ENCODE results near the gene VPREB3.
"Not testable (repeated sequence)": the region's sequence is repeated elsewhere in the genome, so short reads cannot be mapped to it uniquely, and the experiment has no call there.

Gene VPREB3

DNA sequence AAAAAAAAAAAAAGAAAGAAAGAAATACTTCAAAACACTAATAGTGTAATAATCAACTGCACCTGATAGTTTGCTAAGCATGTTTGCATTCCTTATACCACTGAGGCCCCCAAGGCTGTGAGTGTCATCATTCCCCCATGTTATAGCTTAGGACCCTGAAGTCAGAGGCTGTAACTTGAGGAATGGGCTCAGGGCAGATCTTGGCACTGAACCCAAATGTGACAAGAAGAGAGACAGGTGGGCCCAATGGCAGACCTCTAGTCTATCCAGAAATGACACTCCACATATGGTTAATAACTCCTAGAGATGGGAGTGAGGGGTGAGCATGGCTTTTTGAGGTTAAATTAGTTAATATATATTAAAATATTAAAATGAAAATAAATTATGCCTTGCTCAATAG, 16.5 kb downstream of the VPREB3 start:
- H3F3A ChIP-seq (ENCODE audit: insufficient read depth) = 0 out of 2 replicates have a peak, but pooled peaks cover 2% of the 10 kb centered on the region
- no peak overlapping the region for H2AFZ ChIP-seq (ENCODE audit: low read depth, low read length, severe bottlenecking)
- H3K36me3 ChIP-seq (ENCODE audit: low read length) = no peaks in the 10 kb centered on the region
- no peak overlapping the region for H3K4me3 ChIP-seq (ENCODE audit: insufficient read depth, low read length, poor library complexity, severe bottlenecking)
- no peaks in the 10 kb centered on the region for H4K20me1 ChIP-seq (ENCODE audit: low read depth, low read length)
- no peaks in the 10 kb centered on the region for H3K9me2 ChIP-seq (replicated peaks; ENCODE audit: insufficient read depth, low read length)
- H3K9ac ChIP-seq (ENCODE audit: low read length) = no peak overlapping the region
- H3K79me2 ChIP-seq (ENCODE audit: insufficient read depth, low read length) = no peaks in the 10 kb centered on the region
- no peak overlapping the region for H3K27ac ChIP-seq (ENCODE audit: low read depth, low read length)
- no peaks in the 10 kb centered on the region for H3K27me3 ChIP-seq (ENCODE audit: low read length)
- no peak overlapping the region for H3K4me2 ChIP-seq (ENCODE audit: low read depth, low read length, poor library complexity, severe bottlenecking)
- H3K9me3 ChIP-seq (ENCODE audit: insufficient read depth, low read length) = no peaks in the 10 kb centered on the region
- TF ChIP-seq EZH2phosphoT487 (conservative IDR thresholded peaks at IDR 0.05; ENCODE audit: low read length) (no peak), CTCF (IDR thresholded peaks at IDR 0.05; ENCODE audit: insufficient read depth, low read length, poor library complexity, severe bottlenecking) (no peak)

DNA sequence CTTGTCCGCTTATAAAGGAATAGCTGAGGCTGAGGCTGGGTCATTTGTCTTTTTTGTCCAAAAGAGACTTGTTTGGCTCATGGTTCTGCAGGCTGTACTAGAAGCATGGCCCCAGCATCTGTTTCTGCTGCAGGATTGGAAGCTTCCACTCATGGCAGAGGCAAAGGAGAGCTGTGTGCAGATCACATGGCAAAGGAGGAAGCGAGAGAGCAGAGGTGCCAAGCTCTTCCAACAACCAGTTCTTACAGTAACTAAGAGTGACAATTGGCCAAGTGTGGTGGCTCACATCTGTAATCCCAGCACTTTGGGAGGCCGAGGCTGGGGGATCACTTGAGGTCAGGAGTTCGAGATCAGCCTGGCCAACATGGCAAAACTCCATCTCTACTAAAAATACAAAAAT, 26.1 kb downstream of the VPREB3 start:
- not testable (repeated sequence) for H3F3A ChIP-seq (ENCODE audit: insufficient read depth); H2AFZ ChIP-seq (ENCODE audit: low read depth, low read length, severe bottlenecking); H3K27me3 ChIP-seq (ENCODE audit: low read length); H3K4me2 ChIP-seq (ENCODE audit: low read depth, low read length, poor library complexity, severe bottlenecking); H3K9me2 ChIP-seq (replicated peaks; ENCODE audit: insufficient read depth, low read length); H3K4me3 ChIP-seq (ENCODE audit: insufficient read depth, low read length, poor library complexity, severe bottlenecking); H3K79me2 ChIP-seq (ENCODE audit: insufficient read depth, low read length); H3K9me3 ChIP-seq (ENCODE audit: insufficient read depth, low read length); H4K20me1 ChIP-seq (ENCODE audit: low read depth, low read length); H3K36me3 ChIP-seq (ENCODE audit: low read length); H3K9ac ChIP-seq (ENCODE audit: low read length); H3K27ac ChIP-seq (ENCODE audit: low read depth, low read length)

- H3K9me2 ChIP-seq (replicated peaks; ENCODE audit: insufficient read depth, low read length) = no peaks in the 10 kb centered on the region
- no peaks in the 10 kb centered on the region for H3K27me3 ChIP-seq (ENCODE audit: low read length)
- TF ChIP-seq CTCF (IDR thresholded peaks at IDR 0.05; ENCODE audit: insufficient read depth, low read length, poor library complexity, severe bottlenecking) = no peak
- TF ChIP-seq EZH2phosphoT487 (conservative IDR thresholded peaks at IDR 0.05; ENCODE audit: low read length) = no peak
- no peaks in the 10 kb centered on the region for H3F3A ChIP-seq (ENCODE audit: insufficient read depth)
- no peak overlapping the region for H2AFZ ChIP-seq (ENCODE audit: low read depth, low read length, severe bottlenecking)
- no peak overlapping the region for H3K27ac ChIP-seq (ENCODE audit: low read depth, low read length)
- H3K9ac ChIP-seq (ENCODE audit: low read length) = no peak overlapping the region
- no peaks in the 10 kb centered on the region for H3K36me3 ChIP-seq (ENCODE audit: low read length)
- no peak overlapping the region for H3K4me2 ChIP-seq (ENCODE audit: low read depth, low read length, poor library complexity, severe bottlenecking)
- H3K4me3 ChIP-seq (ENCODE audit: insufficient read depth, low read length, poor library complexity, severe bottlenecking) = no peak overlapping the region
- no peaks in the 10 kb centered on the region for H4K20me1 ChIP-seq (ENCODE audit: low read depth, low read length)
- no peaks in the 10 kb centered on the region for H3K9me3 ChIP-seq (ENCODE audit: insufficient read depth, low read length)
- no peaks in the 10 kb centered on the region for H3K79me2 ChIP-seq (ENCODE audit: insufficient read depth, low read length)
These were observed 31.5 kb downstream of the VPREB3 start for GRCh38 chr22:23722724-23723123.

- no peaks in the 10 kb centered on the region for H4K20me1 ChIP-seq (ENCODE audit: low read depth, low read length)
- H3K27ac ChIP-seq (ENCODE audit: low read depth, low read length) = no peak overlapping the region
- no peak overlapping the region for H3K9ac ChIP-seq (ENCODE audit: low read length)
- no peaks in the 10 kb centered on the region for H3F3A ChIP-seq (ENCODE audit: insufficient read depth)
- H3K4me2 ChIP-seq (ENCODE audit: low read depth, low read length, poor library complexity, severe bottlenecking) = no peak overlapping the region
- no peaks in the 10 kb centered on the region for H3K9me3 ChIP-seq (ENCODE audit: insufficient read depth, low read length)
- no peaks in the 10 kb centered on the region for H3K79me2 ChIP-seq (ENCODE audit: insufficient read depth, low read length)
- H3K4me3 ChIP-seq (ENCODE audit: insufficient read depth, low read length, poor library complexity, severe bottlenecking) = no peak overlapping the region
- no peaks in the 10 kb centered on the region for H3K27me3 ChIP-seq (ENCODE audit: low read length)
- TF ChIP-seq CTCF (IDR thresholded peaks at IDR 0.05; ENCODE audit: insufficient read depth, low read length, poor library complexity, severe bottlenecking) (no peak), EZH2phosphoT487 (conservative IDR thresholded peaks at IDR 0.05; ENCODE audit: low read length) (no peak)
- H3K36me3 ChIP-seq (ENCODE audit: low read length) = no peaks in the 10 kb centered on the region
- H2AFZ ChIP-seq (ENCODE audit: low read depth, low read length, severe bottlenecking) = no peak overlapping the region
- no peaks in the 10 kb centered on the region for H3K9me2 ChIP-seq (replicated peaks; ENCODE audit: insufficient read depth, low read length)
These were observed 32.1 kb downstream of the VPREB3 start for GRCh38 chr22:23722160-23722559.
